ENCODE results near the gene WBP1.
A peak's percentile ranks its signal among the peaks of the same experiment; 100 is the strongest.

WBP1 gene

DNA sequence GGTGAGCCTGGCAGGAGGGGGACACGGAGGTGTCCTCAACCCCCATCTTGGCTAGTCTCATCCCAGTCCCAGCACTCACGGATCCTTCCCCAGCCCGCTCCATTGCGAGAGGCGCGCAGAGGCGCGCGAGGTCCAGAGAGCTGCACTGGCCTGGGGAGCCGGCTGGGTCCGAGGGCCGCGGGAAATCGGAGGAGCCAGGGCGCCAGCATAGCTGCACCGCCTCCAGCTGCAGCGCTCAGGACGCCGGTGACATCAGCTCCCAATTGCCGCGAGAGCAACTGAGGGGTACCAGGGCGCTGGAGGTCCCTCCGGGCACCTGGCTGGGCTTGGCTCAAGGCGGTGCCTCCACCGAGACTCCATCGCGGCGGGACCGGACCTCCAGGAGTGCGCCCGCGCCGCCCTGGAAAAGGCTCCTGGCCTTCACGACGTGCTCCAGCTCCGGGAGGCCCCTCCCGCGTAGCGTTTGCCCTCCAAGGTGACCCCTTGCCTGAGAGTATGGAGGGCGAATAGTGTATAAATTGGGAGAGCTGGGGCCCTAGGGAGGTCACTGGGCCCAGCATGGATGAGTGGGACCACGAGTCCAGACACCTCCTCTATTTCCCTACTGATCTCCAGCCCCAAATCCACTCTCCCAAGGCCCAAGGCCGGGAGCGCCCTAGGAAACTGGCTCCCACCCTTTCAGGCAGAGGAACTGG is 22.0 kb upstream of the WBP1 start:
- Mint-ChIP-seq H3K27ac (peak overlapping the region; percentile 88), H3K27me3 (ENCODE audit: low read depth, poor library complexity) (no peaks in the 10 kb centered on the region), H3K4me1 (peaks cover 41% of the 10 kb centered on the region), H3K36me3 (ENCODE audit: low read depth) (peaks cover 39% of the 10 kb centered on the region), H3K9me3 (no peaks in the 10 kb centered on the region), H3K4me3 (no peak overlapping the region)
- DNase-seq, result no peak
- no peak for TF ChIP-seq CTCF (IDR thresholded peaks at IDR 0.05)

- DNase-seq, result no peak
- Mint-ChIP-seq H3K27ac (peak overlapping the region; percentile 95), H3K9me3 (no peaks in the 10 kb centered on the region), H3K27me3 (ENCODE audit: low read depth, poor library complexity) (no peaks in the 10 kb centered on the region), H3K4me1 (peaks cover 40% of the 10 kb centered on the region), H3K36me3 (ENCODE audit: low read depth) (peaks cover 34% of the 10 kb centered on the region), H3K4me3 (peak overlapping the region; percentile 16)
- TF ChIP-seq CTCF (IDR thresholded peaks at IDR 0.05), result no peak
Measured at GRCh38 chr2:74436848-74437695, 21.2 kb upstream of the WBP1 start.

DNA sequence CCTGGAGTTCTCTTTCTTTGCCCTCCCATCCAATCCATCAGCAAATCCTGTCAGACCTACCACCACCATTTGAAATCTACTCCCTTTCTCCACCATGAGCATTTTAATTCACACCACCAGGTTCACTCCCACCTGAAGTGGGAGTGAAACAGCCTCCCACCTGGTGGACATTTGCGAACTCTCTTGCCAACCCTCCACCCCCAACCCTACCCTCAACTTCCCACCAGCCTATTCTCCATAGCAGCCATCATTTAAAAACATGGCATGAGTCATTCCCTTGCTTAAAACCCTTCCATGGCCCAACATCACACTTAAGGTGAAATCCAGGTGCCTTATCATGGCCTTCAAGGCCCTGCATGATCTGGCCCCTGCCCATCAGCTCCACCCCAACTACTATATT is 20.0 kb upstream of the WBP1 start:
- DNase-seq, result no peak
- Mint-ChIP-seq H3K27ac (peak overlapping the region; percentile 70), H3K36me3 (ENCODE audit: low read depth) (peaks cover 29% of the 10 kb centered on the region), H3K4me3 (peak overlapping the region; percentile 93), H3K27me3 (ENCODE audit: low read depth, poor library complexity) (no peaks in the 10 kb centered on the region), H3K4me1 (peaks cover 44% of the 10 kb centered on the region), H3K9me3 (no peaks in the 10 kb centered on the region)
- no peak for TF ChIP-seq CTCF (IDR thresholded peaks at IDR 0.05)

GRCh38 chr2:74439373-74439772 is 18.9 kb upstream of the WBP1 start:
- no peak for DNase-seq
- Mint-ChIP-seq H3K4me3 (peak overlapping the region; percentile 93), H3K9me3 (no peaks in the 10 kb centered on the region), H3K4me1 (peaks cover 51% of the 10 kb centered on the region), H3K36me3 (ENCODE audit: low read depth) (peaks cover 24% of the 10 kb centered on the region), H3K27ac (peak overlapping the region; percentile 96), H3K27me3 (ENCODE audit: low read depth, poor library complexity) (peaks cover under 1% of the 10 kb centered on the region)
- TF ChIP-seq CTCF (IDR thresholded peaks at IDR 0.05), result no peak

GRCh38 chr2:74439803-74440377 is 18.3 kb upstream of the WBP1 start:
- Mint-ChIP-seq H3K4me1 (peaks cover 54% of the 10 kb centered on the region), H3K4me3 (peak overlapping the region; percentile 93), H3K27ac (peak overlapping the region; percentile 96), H3K27me3 (ENCODE audit: low read depth, poor library complexity) (peaks cover 6% of the 10 kb centered on the region), H3K36me3 (ENCODE audit: low read depth) (peaks cover 19% of the 10 kb centered on the region), H3K9me3 (no peaks in the 10 kb centered on the region)
- TF ChIP-seq CTCF (IDR thresholded peaks at IDR 0.05), result no peak
- peak; percentile 64 for DNase-seq

Measured in nephron progenitor cell (in vitro differentiated cells).